GM12874 (cell line): ENCODE measurements around the gene HSD11B2.

Experiments
- CTCF ChIP-seq: IDR thresholded peaks from 2 replicates; pipeline ENCODE4 v1.5.1; 2011; ENCODE audit warnings: low read depth, mild to moderate bottlenecking, control low read depth, low read length, moderate library complexity; ENCODE audit not compliant: insufficient read depth

The HSD11B2 gene

GRCh38 chr16:67482233-67482924 is 51.5 kb downstream of the HSD11B2 start:
- no peak for TF ChIP-seq CTCF

DNA sequence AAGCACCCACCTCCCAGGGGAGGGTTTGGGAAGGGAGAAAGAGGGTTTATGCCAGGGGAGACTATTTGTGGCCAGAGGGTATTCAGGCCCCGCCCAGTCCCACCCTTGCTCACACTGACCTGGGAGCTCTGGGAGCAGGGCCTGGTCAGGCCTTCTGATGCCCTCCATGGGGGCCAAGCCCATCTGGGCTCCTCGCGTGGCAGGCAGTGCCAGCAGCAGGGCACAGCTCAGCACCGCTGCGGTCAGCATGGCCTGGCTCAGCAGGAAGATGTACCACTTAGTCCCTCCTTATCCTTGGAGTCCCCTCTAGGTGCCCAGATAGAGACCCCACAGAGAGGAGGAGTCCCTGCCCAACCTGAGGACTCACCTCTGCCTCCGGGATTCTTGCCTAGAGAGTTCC is 52.2 kb downstream of the HSD11B2 start, which contains the start of gene AGRP:
TSS of gene AGRP (minus strand) at position 398 of the 400 bp plus-strand sequence. CDS start at position 249, 149 bp downstream.
- TF ChIP-seq CTCF, result no peak

GRCh38 chr16:67483731-67484525 is 53.0 kb downstream of the HSD11B2 start:
- TF ChIP-seq CTCF, result no peak

DNA sequence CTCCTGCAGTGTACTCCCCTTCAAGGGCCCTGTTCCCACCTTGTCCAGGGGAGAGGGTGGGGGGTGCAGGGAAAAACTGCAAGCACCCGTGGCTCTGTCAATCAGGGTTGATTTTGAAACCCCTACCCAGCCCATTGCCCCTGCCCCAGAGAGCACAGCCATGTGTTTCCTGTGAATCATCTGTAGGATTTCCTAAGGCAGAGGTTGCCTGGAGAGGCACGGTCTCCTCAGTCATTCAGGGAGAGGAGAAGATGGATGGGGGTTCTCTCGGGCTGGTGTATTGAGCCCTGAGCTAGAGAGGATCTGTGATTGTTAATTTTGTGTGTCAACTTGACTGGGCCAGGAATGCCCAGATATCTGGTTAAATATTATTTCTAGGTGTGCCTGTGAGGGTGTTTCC is 55.9 kb downstream of the HSD11B2 start:
- TF ChIP-seq CTCF, result no peak
